HT-29 (cell line): ENCODE data around the gene WNT3A. TPM values are rescaled to one million over a fixed set of nuclear protein-coding genes. Genes with fewer than 3 reads are reported as not detected.

Experiments used
- small RNA-seq: library from RNA; depleted of rRNA; stranded (forward); fragments of <200 nt; gene quantifications from one replicate; pipeline ENCODE3, GENCODE V24; 2014
- total RNA-seq: library from RNA; depleted of rRNA; stranded (reverse); fragments of >200 nt; shearing (Covaris generic); gene quantifications from 2 replicates; pipeline ENCODE4 v1.2.3, GENCODE V29; 2014; rRNA removed

Gene WNT3A
- total RNA-seq, 1 experiment from 2014 or later: not detected

Small RNA genes within 50 kb of the gene (small RNA-seq; reads per million reads assigned to genes)
- not detected for gene SEPT14P17

Other genes with a start within 250 kb of the WNT3A start
- not detected in 2 replicates for gene PRSS38, start 191.3 kb upstream of the WNT3A start, total RNA-seq
- not detected in 2 replicates for gene WNT9A, start 59.1 kb upstream of the WNT3A start, total RNA-seq
- gene ARF1, start 75.7 kb downstream of the WNT3A start, total RNA-seq: 387 and 400 TPM in 2 replicates
- gene C1orf35, start 96.3 kb downstream of the WNT3A start, total RNA-seq: 30.3 and 38.4 TPM in 2 replicates
- gene MRPL55, start 102.3 kb downstream of the WNT3A start, total RNA-seq: 158 and 201 TPM in 2 replicates
- gene GUK1, start 133.3 kb downstream of the WNT3A start, total RNA-seq: 608 and 613 TPM in 2 replicates
- gene GJC2, start 142.9 kb downstream of the WNT3A start, total RNA-seq: 45.3 and 48.4 TPM in 2 replicates
- 16.5 and 30.4 TPM in 2 replicates for gene IBA57, start 158.8 kb downstream of the WNT3A start, total RNA-seq
- gene OBSCN, start 201.0 kb downstream of the WNT3A start, total RNA-seq: 7.9 and 16.7 TPM in 2 replicates